Ishikawa (cell line): Measurements from ENCODE around the gene WDFY1.

Source experiments
- CEBPB ChIP-seq: IDR thresholded peaks from 2 replicates; pipeline ENCODE4 v1.6.1; 2012
- CREB1 ChIP-seq: IDR thresholded peaks from 2 replicates; pipeline ENCODE4 v1.6.1; 2012; ENCODE audit warnings: low read depth
- EGR1 ChIP-seq: IDR thresholded peaks from 2 replicates; pipeline ENCODE4 v1.6.1; 2012
- EP300 ChIP-seq: IDR thresholded peaks from 2 replicates; pipeline ENCODE4 v1.6.1; 2012; ENCODE audit warnings: borderline replicate concordance
- FOXM1 ChIP-seq: IDR thresholded peaks from 2 replicates; pipeline ENCODE4 v1.6.1; 2012; ENCODE audit warnings: low read depth, borderline replicate concordance
- MAX ChIP-seq: IDR thresholded peaks from 2 replicates; pipeline ENCODE4 v1.6.1; 2012
- NFIC ChIP-seq: IDR thresholded peaks from 2 replicates; pipeline ENCODE4 v1.6.1; 2012
- RAD21 ChIP-seq: IDR thresholded peaks from 2 replicates; pipeline ENCODE4 v1.6.1; 2012; ENCODE audit warnings: low read depth
- REST ChIP-seq: IDR thresholded peaks from 2 replicates; pipeline ENCODE4 v1.6.1; 2012; ENCODE audit warnings: low read depth, mild to moderate bottlenecking
- TAF1 ChIP-seq: IDR thresholded peaks from 2 replicates; pipeline ENCODE4 v1.6.1; 2012; ENCODE audit warnings: low read depth, mild to moderate bottlenecking
- TCF12 ChIP-seq: IDR thresholded peaks from 2 replicates; pipeline ENCODE4 v1.6.1; 2012; ENCODE audit warnings: low read depth
- TEAD4 ChIP-seq: IDR thresholded peaks from 2 replicates; pipeline ENCODE4 v1.6.1; 2012
- USF1 ChIP-seq: IDR thresholded peaks from 2 replicates; pipeline ENCODE4 v1.6.1; 2012
- YY1 ChIP-seq: IDR thresholded peaks from 2 replicates; pipeline ENCODE4 v1.6.1; 2012; ENCODE audit warnings: low read depth
- ZBTB7A ChIP-seq: IDR thresholded peaks from 2 replicates; pipeline ENCODE4 v1.6.1; 2012; ENCODE audit warnings: low read depth

The WDFY1 gene

GRCh38 chr2:223916181-223916920, 28.8 kb downstream of the WDFY1 start:
- TF ChIP-seq ZBTB7A (no peak), MAX (no peak), TAF1 (no peak), TEAD4 (no peak), YY1 (no peak), CREB1 (no peak), CEBPB (no peak), EGR1 (no peak), REST (no peak), EP300 (no peak), RAD21 (no peak), FOXM1 (no peak), NFIC (no peak)

GRCh38 chr2:223915071-223915470, 30.1 kb downstream of the WDFY1 start:
- TF ChIP-seq YY1 (no peak), REST (no peak)

- TF ChIP-seq FOXM1 = no peak
- no peak for TF ChIP-seq EGR1
- TF ChIP-seq CREB1 = no peak
- no peak for TF ChIP-seq USF1
- no peak for TF ChIP-seq RAD21
- no peak for TF ChIP-seq CEBPB
- no peak for TF ChIP-seq MAX
- TF ChIP-seq ZBTB7A = no peak
- TF ChIP-seq TCF12 = no peak
- TF ChIP-seq TEAD4 = no peak
- no peak for TF ChIP-seq EP300
- no peak for TF ChIP-seq NFIC
- TF ChIP-seq TAF1 = no peak
- no peak for TF ChIP-seq YY1
- TF ChIP-seq REST = no peak
Observed at GRCh38 chr2:223914324-223914723, 30.8 kb downstream of the WDFY1 start.

GRCh38 chr2:223909001-223909741, 36.0 kb downstream of the WDFY1 start:
- TF ChIP-seq TEAD4 (no peak), RAD21 (no peak), MAX (no peak), YY1 (no peak), FOXM1 (no peak), TCF12 (no peak), CEBPB (no peak)
